DOHH2 (cell line): ENCODE measurements around the gene KRI1.

Experiments
- H3F3A ChIP-seq: fragments of 200-600 bp; sonication (generic), shearing (Covaris generic); 2 replicates; pipeline ENCODE4 v1.6.0; 2016; ENCODE audit warnings: antibody characterized with exemption, mild to moderate bottlenecking; ENCODE audit not compliant: control insufficient read depth, insufficient read depth
- H3K27ac ChIP-seq: fragments of 200-600 bp; sonication (generic); 2 replicates; pipeline ENCODE4 v1.5.1; 2014; ENCODE audit warnings: low read depth, mild to moderate bottlenecking, low read length, moderate library complexity
- H3K27me3 ChIP-seq: fragments of 200-600 bp; sonication (generic); 2 replicates; pipeline ENCODE4 v1.6.1; 2014; ENCODE audit warnings: mild to moderate bottlenecking, low read length, mixed read lengths; ENCODE audit not compliant: control insufficient read depth
- H3K36me3 ChIP-seq: fragments of 200-600 bp; sonication (generic); 2 replicates; pipeline ENCODE4 v1.6.1; 2014; ENCODE audit warnings: mild to moderate bottlenecking, low read length, moderate library complexity, mixed read lengths; ENCODE audit not compliant: control insufficient read depth
- H3K4me1 ChIP-seq: fragments of 200-600 bp; sonication (generic); 2 replicates; pipeline ENCODE4 v1.6.1; 2014; ENCODE audit warnings: mild to moderate bottlenecking, low read length, mixed read lengths; ENCODE audit not compliant: control insufficient read depth
- H3K4me2 ChIP-seq: fragments of 200-600 bp; sonication (generic); 2 replicates; pipeline ENCODE4 v1.6.0; 2014; ENCODE audit warnings: mild to moderate bottlenecking, low read length, moderate library complexity
- H3K4me3 ChIP-seq: fragments of 200-600 bp; sonication (generic); 2 replicates; pipeline ENCODE4 v1.5.1; 2014; ENCODE audit warnings: mild to moderate bottlenecking, low read length, mixed read lengths
- H3K79me2 ChIP-seq: fragments of 200-600 bp; sonication (generic); 2 replicates; pipeline ENCODE4 v1.6.1; 2014; ENCODE audit warnings: mild to moderate bottlenecking, low read length, mixed read lengths; ENCODE audit not compliant: control insufficient read depth
- H3K9me2 ChIP-seq: fragments of 200-600 bp; sonication (generic); replicated peaks from 2 replicates; pipeline ENCODE4 v1.6.1; 2014; ENCODE audit warnings: mild to moderate bottlenecking, low read length, mixed read lengths; ENCODE audit not compliant: control insufficient read depth
- H3K9me3 ChIP-seq: fragments of 200-600 bp; sonication (generic); 2 replicates; pipeline ENCODE4 v1.6.1; 2014; ENCODE audit warnings: antibody characterized with exemption, low read length, mixed read lengths; ENCODE audit not compliant: control insufficient read depth, insufficient read depth
- H4K20me1 ChIP-seq: fragments of 200-600 bp; sonication (generic); 2 replicates; pipeline ENCODE4 v1.6.0; 2014; ENCODE audit warnings: low read depth, mild to moderate bottlenecking, antibody characterized with exemption, low read length, moderate library complexity; ENCODE audit not compliant: control insufficient read depth, insufficient read depth
- EZH2phosphoT487 ChIP-seq: fragments of 200-600 bp; sonication (generic); IDR thresholded peaks from 2 replicates; pipeline ENCODE4 v1.6.1; 2017; ENCODE audit warnings: borderline replicate concordance, mild to moderate bottlenecking, antibody characterized with exemption, low read length, moderate library complexity, mixed read lengths
- TF ChIP-seq, protein P1 (sequence below): fragments of 200-600 bp; sonication (generic); IDR thresholded peaks from one replicate; pipeline ENCODE4 v1.5.1; 2014; ENCODE audit warnings: antibody characterized with exemption, mild to moderate bottlenecking, low read depth, low read length; ENCODE audit not compliant: poor library complexity, severe bottlenecking

Gene KRI1

DNA sequence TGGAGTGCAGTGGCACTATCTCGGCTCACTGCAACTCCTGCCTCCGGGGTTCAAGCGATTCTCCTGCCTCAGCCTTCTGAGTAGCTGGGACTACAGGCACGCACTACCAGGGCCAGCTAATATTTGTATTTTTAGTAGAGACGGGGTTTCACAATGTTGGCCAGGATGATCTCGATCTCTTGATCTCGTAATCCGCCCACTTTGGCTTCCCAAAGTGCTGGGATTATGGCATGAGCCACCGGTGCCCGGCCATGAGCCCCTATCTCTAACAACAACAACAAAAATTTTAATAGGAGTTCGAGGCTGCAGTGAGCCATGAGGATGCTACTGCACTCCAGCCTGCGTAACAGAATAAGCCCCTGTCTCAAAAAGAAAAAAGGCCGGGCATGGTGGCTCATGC, 16.3 kb upstream of the KRI1 start:
- Histone ChIP-seq H3K4me2 (no peak overlapping the region), H3K9me3 (no peaks in the 10 kb centered on the region), H3K27ac (no peak overlapping the region), H3K4me1 (peaks cover 11% of the 10 kb centered on the region), H3F3A (no peaks in the 10 kb centered on the region), H4K20me1 (no peaks in the 10 kb centered on the region), H3K4me3 (no peak overlapping the region), H3K9me2 (no peaks in the 10 kb centered on the region), H3K36me3 (no peaks in the 10 kb centered on the region), H3K27me3 (no peaks in the 10 kb centered on the region), H3K79me2 (no peaks in the 10 kb centered on the region)
- TF ChIP-seq, protein P1, sequence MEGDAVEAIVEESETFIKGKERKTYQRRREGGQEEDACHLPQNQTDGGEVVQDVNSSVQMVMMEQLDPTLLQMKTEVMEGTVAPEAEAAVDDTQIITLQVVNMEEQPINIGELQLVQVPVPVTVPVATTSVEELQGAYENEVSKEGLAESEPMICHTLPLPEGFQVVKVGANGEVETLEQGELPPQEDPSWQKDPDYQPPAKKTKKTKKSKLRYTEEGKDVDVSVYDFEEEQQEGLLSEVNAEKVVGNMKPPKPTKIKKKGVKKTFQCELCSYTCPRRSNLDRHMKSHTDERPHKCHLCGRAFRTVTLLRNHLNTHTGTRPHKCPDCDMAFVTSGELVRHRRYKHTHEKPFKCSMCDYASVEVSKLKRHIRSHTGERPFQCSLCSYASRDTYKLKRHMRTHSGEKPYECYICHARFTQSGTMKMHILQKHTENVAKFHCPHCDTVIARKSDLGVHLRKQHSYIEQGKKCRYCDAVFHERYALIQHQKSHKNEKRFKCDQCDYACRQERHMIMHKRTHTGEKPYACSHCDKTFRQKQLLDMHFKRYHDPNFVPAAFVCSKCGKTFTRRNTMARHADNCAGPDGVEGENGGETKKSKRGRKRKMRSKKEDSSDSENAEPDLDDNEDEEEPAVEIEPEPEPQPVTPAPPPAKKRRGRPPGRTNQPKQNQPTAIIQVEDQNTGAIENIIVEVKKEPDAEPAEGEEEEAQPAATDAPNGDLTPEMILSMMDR = no peak
- no peak for TF ChIP-seq EZH2phosphoT487

DNA sequence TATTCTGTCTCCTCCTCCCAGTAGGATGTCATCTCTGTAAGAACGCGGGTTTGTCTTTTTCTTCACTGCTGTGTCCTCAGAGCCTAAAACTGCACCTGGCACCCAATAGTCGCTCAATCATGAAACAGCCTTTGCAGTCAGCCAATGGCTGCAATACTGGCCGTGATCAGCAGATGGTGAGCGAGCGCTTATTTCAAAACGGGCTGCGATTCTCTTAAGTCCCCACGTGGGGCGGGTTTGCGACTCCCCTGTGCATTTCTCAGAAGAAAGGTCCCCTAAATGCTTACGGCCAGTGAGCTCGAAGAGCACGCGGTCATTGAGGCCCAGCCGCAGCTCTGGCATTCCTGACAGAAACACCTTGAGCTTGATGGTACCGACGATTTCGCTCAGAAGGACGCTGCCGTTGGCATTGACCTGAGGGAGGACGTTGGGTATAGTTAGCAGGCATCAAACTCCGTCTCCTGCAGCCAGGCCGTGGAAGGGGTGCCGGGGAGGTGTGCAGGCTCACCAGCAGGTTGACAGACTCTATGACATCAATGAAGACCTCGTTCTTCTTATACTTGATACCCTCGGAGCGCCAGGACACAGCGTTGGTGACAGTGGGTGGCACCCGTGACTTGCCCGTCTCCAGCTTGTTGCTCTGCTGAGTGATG, 15.3 kb upstream of the KRI1 start:
- H3K27me3 ChIP-seq = no peaks in the 10 kb centered on the region
- TF ChIP-seq, protein P1 = peak; percentile 99
- TF ChIP-seq EZH2phosphoT487 = no peak
- no peaks in the 10 kb centered on the region for H3K79me2 ChIP-seq
- H3K9me3 ChIP-seq = no peaks in the 10 kb centered on the region
- H4K20me1 ChIP-seq = no peaks in the 10 kb centered on the region
- H3K27ac ChIP-seq = no peak overlapping the region
- no peak overlapping the region for H3K4me3 ChIP-seq
- peak overlapping the region; percentile 40 for H3K4me2 ChIP-seq
- no peaks in the 10 kb centered on the region for H3K36me3 ChIP-seq
- H3K9me2 ChIP-seq = no peaks in the 10 kb centered on the region
- H3F3A ChIP-seq = no peaks in the 10 kb centered on the region
- H3K4me1 ChIP-seq = peaks cover 11% of the 10 kb centered on the region

DNA sequence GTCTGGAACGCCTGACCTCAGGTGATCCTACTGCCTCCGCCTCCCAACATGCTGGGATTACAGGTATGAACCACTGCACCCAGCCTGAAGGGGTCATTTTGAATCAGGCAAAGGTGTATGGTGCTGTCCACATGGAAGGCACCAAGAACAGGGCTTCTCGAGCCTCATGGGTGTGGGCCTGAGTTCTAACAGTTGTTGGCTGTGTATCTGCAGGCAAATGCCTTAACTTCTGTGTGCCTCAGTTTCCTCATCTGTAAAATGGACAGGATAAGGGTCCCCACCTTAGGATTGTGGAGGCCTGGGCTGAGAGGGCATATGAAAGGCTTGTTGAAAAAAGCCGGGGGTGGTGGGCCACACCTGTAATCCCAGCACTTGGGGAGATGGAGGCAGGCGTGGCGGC, 12.1 kb upstream of the KRI1 start:
- Histone ChIP-seq H3K4me2 (no peak overlapping the region), H3K9me2 (no peaks in the 10 kb centered on the region), H3K36me3 (no peaks in the 10 kb centered on the region), H3K27ac (no peak overlapping the region), H3K27me3 (no peaks in the 10 kb centered on the region), H3K4me3 (no peak overlapping the region), H3K9me3 (no peaks in the 10 kb centered on the region), H3F3A (no peaks in the 10 kb centered on the region), H3K79me2 (no peaks in the 10 kb centered on the region), H3K4me1 (peaks cover 4% of the 10 kb centered on the region; the same call in 1 of the 2 replicates), H4K20me1 (no peaks in the 10 kb centered on the region)
- TF ChIP-seq, protein P1 = no peak
- TF ChIP-seq EZH2phosphoT487 = no peak
